Chondrocyte (in vitro differentiated cells): ENCODE measurements around the gene SLC51B. TPM values are rescaled to one million over a fixed set of nuclear protein-coding genes. Genes with fewer than 3 reads are reported as not detected.
"Not testable (repeated sequence)": the region's sequence is repeated elsewhere in the genome, so short reads cannot be mapped to it uniquely, and the experiment has no call there.

Experiments
- DNase-seq: peaks from one replicate; pipeline ENCODE4 v3.0.0; 2021; ENCODE audit warnings: mixed read lengths, low spot score
- H3K27ac Mint-ChIP-seq: one replicate; pipeline ENCODE4 v1.8.0; 2021; ENCODE audit warnings: mild to moderate bottlenecking, moderate library complexity, mixed read lengths; ENCODE audit not compliant: unreplicated experiment
- H3K27me3 Mint-ChIP-seq: 2 replicates; pipeline ENCODE4 v1.8.0; 2021; ENCODE audit warnings: low read depth, mixed read lengths
- H3K36me3 Mint-ChIP-seq: 2 replicates; pipeline ENCODE4 v1.8.0; 2021; ENCODE audit warnings: low read depth, mixed read lengths
- H3K4me1 Mint-ChIP-seq: 2 replicates; pipeline ENCODE4 v1.8.0; 2021; ENCODE audit warnings: low read depth, mild to moderate bottlenecking, mixed read lengths
- H3K4me3 Mint-ChIP-seq: one replicate; pipeline ENCODE4 v1.8.0; 2021; ENCODE audit warnings: mild to moderate bottlenecking, moderate library complexity, mixed read lengths; ENCODE audit not compliant: unreplicated experiment
- H3K9me3 Mint-ChIP-seq: 2 replicates; pipeline ENCODE4 v1.8.0; 2021; ENCODE audit warnings: low read depth, mixed read lengths
- total RNA-seq: library from RNA; stranded (reverse); gene quantifications from 3 replicates; pipeline ENCODE4 v1.2.1, GENCODE V29; 2021
- TF ChIP-seq, protein P1 (sequence below): fragments of 200-600 bp; sonication (generic); IDR thresholded peaks from 2 replicates; pipeline ENCODE4 v1.5.0; 2021; ENCODE audit warnings: antibody characterized with exemption, mild to moderate bottlenecking, moderate library complexity

The SLC51B gene
- total RNA-seq, 1 donor from 2014 or later: not detected

DNA sequence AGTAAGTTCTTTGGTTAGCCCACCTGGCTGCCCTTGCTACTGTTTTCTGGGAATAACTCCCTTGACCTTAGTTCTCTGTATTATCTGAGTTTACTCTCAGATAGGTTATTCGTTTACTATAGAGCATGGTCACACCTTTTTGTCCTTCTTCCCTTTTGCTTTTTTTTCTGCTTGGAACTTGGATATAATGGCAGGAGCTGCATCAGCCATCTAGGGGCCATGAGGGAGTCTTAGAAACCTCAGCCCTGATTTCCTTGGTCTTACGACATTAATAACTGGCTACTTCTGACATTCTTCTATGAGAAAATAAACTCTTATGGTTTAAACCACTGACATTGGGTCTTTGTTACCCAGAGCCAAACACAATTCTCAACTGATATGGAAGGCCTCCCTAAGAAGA is 3.4 kb upstream of the SLC51B start:
- H3K27me3 Mint-ChIP-seq: no peaks in the 10 kb centered on the region
- no peaks in the 10 kb centered on the region for H3K36me3 Mint-ChIP-seq
- H3K4me3 Mint-ChIP-seq: no peak overlapping the region
- TF ChIP-seq, protein P1, sequence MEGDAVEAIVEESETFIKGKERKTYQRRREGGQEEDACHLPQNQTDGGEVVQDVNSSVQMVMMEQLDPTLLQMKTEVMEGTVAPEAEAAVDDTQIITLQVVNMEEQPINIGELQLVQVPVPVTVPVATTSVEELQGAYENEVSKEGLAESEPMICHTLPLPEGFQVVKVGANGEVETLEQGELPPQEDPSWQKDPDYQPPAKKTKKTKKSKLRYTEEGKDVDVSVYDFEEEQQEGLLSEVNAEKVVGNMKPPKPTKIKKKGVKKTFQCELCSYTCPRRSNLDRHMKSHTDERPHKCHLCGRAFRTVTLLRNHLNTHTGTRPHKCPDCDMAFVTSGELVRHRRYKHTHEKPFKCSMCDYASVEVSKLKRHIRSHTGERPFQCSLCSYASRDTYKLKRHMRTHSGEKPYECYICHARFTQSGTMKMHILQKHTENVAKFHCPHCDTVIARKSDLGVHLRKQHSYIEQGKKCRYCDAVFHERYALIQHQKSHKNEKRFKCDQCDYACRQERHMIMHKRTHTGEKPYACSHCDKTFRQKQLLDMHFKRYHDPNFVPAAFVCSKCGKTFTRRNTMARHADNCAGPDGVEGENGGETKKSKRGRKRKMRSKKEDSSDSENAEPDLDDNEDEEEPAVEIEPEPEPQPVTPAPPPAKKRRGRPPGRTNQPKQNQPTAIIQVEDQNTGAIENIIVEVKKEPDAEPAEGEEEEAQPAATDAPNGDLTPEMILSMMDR: no peak
- H3K4me1 Mint-ChIP-seq: no peaks in the 10 kb centered on the region
- DNase-seq: no peak
- no peaks in the 10 kb centered on the region for H3K9me3 Mint-ChIP-seq
- no peak overlapping the region for H3K27ac Mint-ChIP-seq

DNA sequence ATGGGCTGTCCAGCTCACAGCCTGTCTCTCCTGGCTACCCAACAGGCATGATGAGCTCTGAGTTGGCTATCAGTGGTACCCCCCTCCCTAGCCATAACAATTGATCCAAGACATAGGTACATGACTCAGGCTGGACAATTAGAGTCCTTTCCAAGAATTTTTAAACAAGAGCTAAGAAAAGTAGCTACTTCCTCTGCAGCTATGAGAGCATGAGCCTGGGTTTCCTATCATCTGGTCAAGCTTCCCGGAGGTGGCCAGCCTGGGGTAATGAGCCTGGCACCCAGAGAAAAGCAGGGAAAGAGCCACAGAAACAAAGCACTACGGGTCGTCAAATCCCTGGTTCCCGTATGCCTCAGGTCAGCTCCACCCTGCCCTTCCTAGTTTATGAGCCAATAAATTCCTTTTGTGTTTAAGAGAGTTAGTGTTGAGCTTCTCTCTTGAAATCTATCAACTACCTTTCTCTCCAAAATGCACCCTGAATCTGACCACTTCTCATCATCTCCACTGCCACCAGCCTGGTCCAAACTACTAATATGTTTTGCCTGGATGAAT is 2.3 kb upstream of the SLC51B start:
- H3K4me3 Mint-ChIP-seq: no peak overlapping the region
- no peaks in the 10 kb centered on the region for H3K9me3 Mint-ChIP-seq
- DNase-seq: no peak
- no peaks in the 10 kb centered on the region for H3K36me3 Mint-ChIP-seq
- H3K27ac Mint-ChIP-seq: no peak overlapping the region
- TF ChIP-seq, protein P1: no peak
- H3K27me3 Mint-ChIP-seq: no peaks in the 10 kb centered on the region
- no peaks in the 10 kb centered on the region for H3K4me1 Mint-ChIP-seq

DNA sequence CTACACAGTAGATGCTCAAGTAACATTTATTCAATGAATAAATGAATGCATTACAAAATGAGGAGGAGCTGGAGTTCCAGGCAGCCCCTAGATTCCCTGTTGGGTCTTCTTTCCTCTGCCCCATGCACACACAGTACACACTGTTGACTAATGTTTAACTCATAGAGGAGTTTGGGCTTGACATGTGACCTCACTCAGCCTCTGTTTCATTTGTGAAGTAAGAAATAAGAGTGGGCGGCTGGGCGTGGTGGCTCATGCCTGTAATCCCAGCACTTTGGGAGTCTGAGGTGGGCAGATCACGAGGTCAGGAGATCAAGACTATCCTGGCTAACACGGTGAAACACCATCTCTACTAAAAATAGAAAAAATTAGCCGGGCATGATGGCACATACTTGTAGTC is 969 bp upstream of the SLC51B start:
- DNase-seq, H3K9me3 Mint-ChIP-seq, H3K27me3 Mint-ChIP-seq, H3K4me1 Mint-ChIP-seq, H3K4me3 Mint-ChIP-seq, H3K27ac Mint-ChIP-seq, H3K36me3 Mint-ChIP-seq: not testable (repeated sequence)

DNA sequence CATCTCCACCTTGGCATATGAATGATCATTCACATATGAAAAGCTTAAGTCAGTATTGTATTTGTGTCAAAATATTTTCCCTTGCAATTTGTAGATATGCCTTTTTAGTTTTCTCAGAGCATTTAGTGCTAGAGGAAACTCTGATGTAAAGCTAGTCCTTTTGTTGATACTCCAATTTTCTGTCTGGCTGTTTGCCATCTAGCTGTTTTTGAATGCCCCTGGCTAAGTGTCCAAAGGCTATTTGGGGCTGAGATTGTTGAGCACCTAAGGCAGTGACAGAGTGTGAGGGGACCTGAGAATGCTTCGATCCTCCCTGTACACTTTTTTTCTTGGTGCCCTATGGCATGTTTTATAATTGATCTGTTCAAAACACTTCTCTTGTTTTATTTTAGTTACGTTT is 3.1 kb downstream of the SLC51B start:
- Mint-ChIP-seq H3K4me3 (no peak overlapping the region), H3K36me3 (no peaks in the 10 kb centered on the region), H3K4me1 (peaks cover 14% of the 10 kb centered on the region), H3K27me3 (peaks cover 2% of the 10 kb centered on the region), H3K9me3 (no peaks in the 10 kb centered on the region), H3K27ac (no peak overlapping the region)
- TF ChIP-seq, protein P1: no peak
- no peak for DNase-seq

DNA sequence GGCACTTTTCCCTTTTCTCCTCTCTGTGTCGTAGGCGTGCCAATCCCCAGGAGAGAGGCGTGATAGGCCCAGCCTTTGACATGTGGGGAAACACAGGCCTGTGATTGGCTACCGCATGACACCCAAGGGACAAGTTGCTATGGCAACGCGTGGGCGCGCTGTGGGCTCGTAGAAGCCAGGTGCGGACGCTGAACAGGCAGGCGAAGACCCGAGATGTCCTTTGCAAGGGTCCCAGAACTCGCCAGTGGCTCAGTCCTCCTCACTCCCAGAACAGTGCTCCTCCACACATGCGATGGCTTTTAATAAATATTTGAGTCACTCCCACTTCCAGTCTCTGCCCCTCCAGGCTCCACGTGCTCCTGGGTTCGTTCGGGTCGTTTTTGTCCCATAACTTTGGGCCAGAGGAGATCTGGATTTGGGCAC is 4.2 kb downstream of the SLC51B start:
- Mint-ChIP-seq H3K36me3 (no peaks in the 10 kb centered on the region), H3K4me3 (peak overlapping the region; percentile 64), H3K27ac (peak overlapping the region; percentile 32), H3K27me3 (peaks cover 2% of the 10 kb centered on the region), H3K4me1 (peaks cover 14% of the 10 kb centered on the region), H3K9me3 (no peaks in the 10 kb centered on the region)
- no peak for DNase-seq
- TF ChIP-seq, protein P1: no peak

DNA sequence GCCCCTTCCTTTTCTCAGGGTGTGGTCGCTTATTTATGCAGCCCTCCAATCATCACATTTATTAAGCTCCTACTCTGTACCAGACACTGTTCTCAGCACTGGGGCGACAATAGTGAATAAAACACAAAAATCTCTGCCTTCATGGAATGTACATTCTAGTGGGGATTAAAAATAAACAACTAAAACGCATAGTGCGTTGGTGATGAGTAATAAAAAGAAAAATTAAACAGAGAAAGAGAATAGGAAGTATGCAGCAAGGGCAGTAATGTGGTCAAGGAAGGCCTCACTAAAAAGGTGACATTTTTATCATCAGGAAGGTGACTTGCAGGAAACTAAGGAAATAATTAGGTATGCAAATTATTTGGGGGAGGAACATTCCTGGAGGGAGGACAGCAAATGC is 5.1 kb downstream of the SLC51B start:
- Mint-ChIP-seq H3K27ac (no peak overlapping the region), H3K9me3 (no peaks in the 10 kb centered on the region), H3K4me3 (peak overlapping the region; percentile 64), H3K27me3 (peaks cover 2% of the 10 kb centered on the region), H3K4me1 (peaks cover 15% of the 10 kb centered on the region), H3K36me3 (no peaks in the 10 kb centered on the region)
- no peak for DNase-seq
- TF ChIP-seq, protein P1: no peak
